Measurements from ENCODE around the gene PLCL1.

GRCh38 chr2:197828464-197829135 lies 24.2 kb downstream of the PLCL1 start:
- TF ChIP-seq POLR2AphosphoS5 (IDR thresholded peaks at IDR 0.05; ENCODE audit: low read depth, low read length) (no peak), SIN3A (IDR thresholded peaks at IDR 0.05; ENCODE audit: borderline replicate concordance, insufficient read depth, low read length) (no peak)

All from PFSK-1 (cell line).